Peyer's patch (tissue), 4 donors: ENCODE results near the gene RBM15. TPM values are rescaled to one million over a fixed set of nuclear protein-coding genes. Genes with fewer than 3 reads are reported as not detected.

Experiments used
- DNase-seq, 3 donors: peaks; one replicate each; pipeline ENCODE4 v3.0.0-alpha.2; 2017 to 2019
- H3K27ac ChIP-seq, 4 donors: fragments of 200-600 bp; sonication (generic); one replicate each; pipeline ENCODE4 v1.5.1; 2016 to 2019
- H3K27me3 ChIP-seq, 2 donors: fragments of 200-600 bp; sonication (generic); one replicate each; pipeline ENCODE4 v1.5.1; 2019
- H3K36me3 ChIP-seq, 3 donors: fragments of 200-600 bp; sonication (generic); one replicate each; pipeline ENCODE4 v1.5.1; 2016 to 2019
- H3K4me1 ChIP-seq, 4 donors: fragments of 200-600 bp; sonication (generic); one replicate each; pipeline ENCODE4 v1.5.1; 2016 to 2019
- H3K4me3 ChIP-seq, 4 donors: fragments of 200-600 bp; sonication (generic); 1 replicate in 3 of 4; 2 replicates in 1 of 4; pipeline ENCODE4 v1.5.1; 2016 to 2019; ENCODE audit warnings: mild to moderate bottlenecking in 1 of 4
- H3K9me3 ChIP-seq, 4 donors: fragments of 200-600 bp; sonication (generic); one replicate each; pipeline ENCODE4 v1.5.1; 2016 to 2019; ENCODE audit warnings: mild to moderate bottlenecking in 1 of 4
- POLR2A ChIP-seq, 2 donors: fragments of 450-650 bp; IDR thresholded peaks; one replicate each; pipeline ENCODE4 v1.5.1; 2017; ENCODE audit warnings: antibody characterized with exemption in 2 of 2, mild to moderate bottlenecking in 2 of 2, moderate library complexity in 2 of 2
- total RNA-seq, 4 donors: library from RNA; depleted of rRNA; stranded (reverse); fragments of >200 nt; gene quantifications; one replicate each; pipeline ENCODE4 v1.1.0, GENCODE V29; 2016
- TF ChIP-seq, protein P1 (sequence below), 6 experiments: fragments of 450-650 bp in 4 of 6; fragments of 200-600 bp in 2 of 6; sonication (generic) in 1 of 6; IDR thresholded peaks; one replicate each; pipeline ENCODE4 v1.5.1; 2017 to 2019; ENCODE audit warnings: antibody characterized with exemption in 6 of 6, mild to moderate bottlenecking in 3 of 6, moderate library complexity in 1 of 6

The RBM15 gene
- total RNA-seq, 4 donors from 2014 or later, result 49.2 to 97.6 (median 80.9) TPM

- peak overlapping the region in 2 of 4 donors; percentile 39 to 49 for H3K27ac ChIP-seq
- H3K4me1 ChIP-seq, result peaks cover 0 to 15% (median 4%) of the 10 kb centered on the region in 4 donors
- TF ChIP-seq, protein P1, sequence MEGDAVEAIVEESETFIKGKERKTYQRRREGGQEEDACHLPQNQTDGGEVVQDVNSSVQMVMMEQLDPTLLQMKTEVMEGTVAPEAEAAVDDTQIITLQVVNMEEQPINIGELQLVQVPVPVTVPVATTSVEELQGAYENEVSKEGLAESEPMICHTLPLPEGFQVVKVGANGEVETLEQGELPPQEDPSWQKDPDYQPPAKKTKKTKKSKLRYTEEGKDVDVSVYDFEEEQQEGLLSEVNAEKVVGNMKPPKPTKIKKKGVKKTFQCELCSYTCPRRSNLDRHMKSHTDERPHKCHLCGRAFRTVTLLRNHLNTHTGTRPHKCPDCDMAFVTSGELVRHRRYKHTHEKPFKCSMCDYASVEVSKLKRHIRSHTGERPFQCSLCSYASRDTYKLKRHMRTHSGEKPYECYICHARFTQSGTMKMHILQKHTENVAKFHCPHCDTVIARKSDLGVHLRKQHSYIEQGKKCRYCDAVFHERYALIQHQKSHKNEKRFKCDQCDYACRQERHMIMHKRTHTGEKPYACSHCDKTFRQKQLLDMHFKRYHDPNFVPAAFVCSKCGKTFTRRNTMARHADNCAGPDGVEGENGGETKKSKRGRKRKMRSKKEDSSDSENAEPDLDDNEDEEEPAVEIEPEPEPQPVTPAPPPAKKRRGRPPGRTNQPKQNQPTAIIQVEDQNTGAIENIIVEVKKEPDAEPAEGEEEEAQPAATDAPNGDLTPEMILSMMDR (IDR thresholded peaks at IDR 0.05), result no peak
- no peak for TF ChIP-seq POLR2A (IDR thresholded peaks at IDR 0.05)
- no peak for DNase-seq
- H3K27me3 ChIP-seq, result no peaks in the 10 kb centered on the region
- H3K9me3 ChIP-seq, result no peaks in the 10 kb centered on the region
- H3K4me3 ChIP-seq, result no peak overlapping the region
- H3K36me3 ChIP-seq, result peaks cover 0 to 36% (median 0%) of the 10 kb centered on the region in 3 donors
Measured at GRCh38 chr1:110380672-110381283, 41.6 kb downstream of the RBM15 start.

DNA sequence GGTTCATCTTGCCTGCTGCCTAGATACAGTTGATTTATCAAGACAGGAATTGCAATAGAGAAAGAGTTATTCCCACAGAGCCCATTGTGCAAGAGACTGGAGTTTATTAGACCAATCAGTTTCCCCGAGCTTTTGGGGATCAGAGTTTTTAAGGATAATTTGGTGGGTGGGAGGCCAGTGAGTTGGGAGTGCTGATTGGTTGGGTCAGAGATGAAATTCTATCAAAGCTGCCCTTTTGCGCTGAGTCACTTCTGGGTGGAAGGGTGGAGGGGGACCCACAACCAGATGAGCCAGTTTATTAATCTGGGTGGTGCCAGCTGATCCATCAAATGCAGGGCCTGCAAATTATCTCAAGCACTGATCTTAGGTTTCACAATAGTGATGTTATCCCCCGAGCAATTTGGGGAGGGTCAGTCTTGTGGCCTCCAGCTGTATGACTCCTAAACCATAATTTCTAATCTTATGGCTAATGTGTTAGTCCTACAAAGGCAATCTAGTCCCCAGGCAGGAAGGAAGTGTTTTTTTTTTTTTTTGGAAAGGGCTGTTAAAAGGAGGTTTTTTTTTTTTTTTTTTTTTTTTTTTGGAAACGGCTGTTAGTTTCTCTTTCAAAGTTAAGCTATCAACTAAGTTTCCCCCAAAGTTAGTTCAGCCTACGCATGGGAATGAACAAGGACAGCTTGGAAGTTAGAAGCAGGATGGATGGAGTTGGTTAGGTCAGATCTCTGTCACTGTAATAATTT, 44.2 kb downstream of the RBM15 start:
- Histone ChIP-seq H3K9me3 (no peaks in the 10 kb centered on the region), H3K4me1 (peaks cover 0 to 15% (median 4%) of the 10 kb centered on the region in 4 donors), H3K27me3 (no peaks in the 10 kb centered on the region), H3K36me3 (peaks cover 0 to 16% (median 0%) of the 10 kb centered on the region in 3 donors), H3K27ac (peak overlapping the region in 1 of 4 donors; percentile 56), H3K4me3 (no peak overlapping the region)
- no peak for DNase-seq
- no peak for TF ChIP-seq POLR2A (IDR thresholded peaks at IDR 0.05)
- TF ChIP-seq, protein P1 (IDR thresholded peaks at IDR 0.05), result no peak

GRCh38 chr1:110384581-110385321, 45.6 kb downstream of the RBM15 start:
- Histone ChIP-seq H3K9me3 (no peaks in the 10 kb centered on the region), H3K36me3 (peaks cover 0 to 14% (median 0%) of the 10 kb centered on the region in 3 donors), H3K27ac (peak overlapping the region; percentile 14 to 61 (median 56)), H3K4me1 (peaks cover 0 to 18% (median 4%) of the 10 kb centered on the region in 4 donors), H3K27me3 (no peaks in the 10 kb centered on the region), H3K4me3 (no peak overlapping the region)
- peak; percentile 53 to 89 (median 72) for DNase-seq
- TF ChIP-seq, protein P1 (IDR thresholded peaks at IDR 0.05), result peak in 1 of 6 experiments; percentile 12
- TF ChIP-seq POLR2A (IDR thresholded peaks at IDR 0.05), result no peak

GRCh38 chr1:110385369-110385768, 46.2 kb downstream of the RBM15 start:
- Histone ChIP-seq H3K27ac (peak overlapping the region in 3 of 4 donors; percentile 5 to 56 (median 14)), H3K27me3 (no peaks in the 10 kb centered on the region)

More at GRCh38 chr1:110385369-110385768, 46.2 kb downstream of the RBM15 start:
- Histone ChIP-seq H3K4me3 (no peak overlapping the region), H3K36me3 (peaks cover 0 to 14% (median 0%) of the 10 kb centered on the region in 3 donors), H3K9me3 (no peaks in the 10 kb centered on the region), H3K4me1 (peaks cover 0 to 18% (median 4%) of the 10 kb centered on the region in 4 donors)
- DNase-seq, result no peak
- TF ChIP-seq POLR2A (IDR thresholded peaks at IDR 0.05), result no peak
- TF ChIP-seq, protein P1 (IDR thresholded peaks at IDR 0.05), result no peak
